ENCODE measurements around the gene SMARCD2.

Gene SMARCD2

DNA sequence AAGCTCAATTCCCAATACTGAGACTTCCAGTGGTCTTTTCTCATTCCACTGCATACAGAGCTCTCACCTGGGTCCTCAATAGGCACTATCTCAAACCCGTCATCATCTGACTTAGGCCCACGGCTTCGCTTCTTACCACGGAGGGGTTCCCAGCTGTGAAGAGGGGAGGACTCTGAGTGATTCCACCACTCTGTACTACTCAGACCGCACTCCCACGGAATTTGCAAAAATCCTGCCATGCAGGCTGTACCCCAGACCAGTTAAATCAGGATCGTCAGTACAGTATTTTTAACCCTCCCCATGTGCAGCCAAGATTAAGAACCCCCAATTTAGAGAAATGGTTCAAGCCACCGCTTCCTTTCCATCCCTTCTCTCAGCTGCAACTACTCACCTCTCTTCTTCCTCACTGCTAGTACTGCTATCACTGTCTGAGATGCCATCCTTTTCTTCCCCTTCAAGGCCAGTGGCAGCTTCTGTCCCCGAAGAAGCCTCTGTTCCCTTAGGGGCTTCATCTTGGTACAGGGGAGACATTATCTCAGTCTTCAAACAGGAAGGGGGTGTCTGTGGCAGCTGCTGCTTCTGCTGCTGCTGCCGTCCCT is 21.4 kb downstream of the SMARCD2 start:
- H3K27me3 ChIP-seq (ENCODE audit: control insufficient read depth, insufficient read depth, low read length), result no peaks in the 10 kb centered on the region
- H3K9ac ChIP-seq (ENCODE audit: low read depth, low read length), result no peak overlapping the region
- no peaks in the 10 kb centered on the region for H3K9me3 ChIP-seq (ENCODE audit: control insufficient read depth, insufficient read depth, low read length)
- H3K27ac ChIP-seq (ENCODE audit: low read depth, low read length), result no peak overlapping the region
- H3K4me1 ChIP-seq (ENCODE audit: control insufficient read depth, insufficient read depth, low read length), result peaks cover 5% of the 10 kb centered on the region; the same call in 1 of the 2 replicates
- no peak overlapping the region for H3K4me3 ChIP-seq (ENCODE audit: low read depth, low read length)
- peaks cover 98% of the 10 kb centered on the region for H3K36me3 ChIP-seq (ENCODE audit: control insufficient read depth, insufficient read depth, low read length)

DNA sequence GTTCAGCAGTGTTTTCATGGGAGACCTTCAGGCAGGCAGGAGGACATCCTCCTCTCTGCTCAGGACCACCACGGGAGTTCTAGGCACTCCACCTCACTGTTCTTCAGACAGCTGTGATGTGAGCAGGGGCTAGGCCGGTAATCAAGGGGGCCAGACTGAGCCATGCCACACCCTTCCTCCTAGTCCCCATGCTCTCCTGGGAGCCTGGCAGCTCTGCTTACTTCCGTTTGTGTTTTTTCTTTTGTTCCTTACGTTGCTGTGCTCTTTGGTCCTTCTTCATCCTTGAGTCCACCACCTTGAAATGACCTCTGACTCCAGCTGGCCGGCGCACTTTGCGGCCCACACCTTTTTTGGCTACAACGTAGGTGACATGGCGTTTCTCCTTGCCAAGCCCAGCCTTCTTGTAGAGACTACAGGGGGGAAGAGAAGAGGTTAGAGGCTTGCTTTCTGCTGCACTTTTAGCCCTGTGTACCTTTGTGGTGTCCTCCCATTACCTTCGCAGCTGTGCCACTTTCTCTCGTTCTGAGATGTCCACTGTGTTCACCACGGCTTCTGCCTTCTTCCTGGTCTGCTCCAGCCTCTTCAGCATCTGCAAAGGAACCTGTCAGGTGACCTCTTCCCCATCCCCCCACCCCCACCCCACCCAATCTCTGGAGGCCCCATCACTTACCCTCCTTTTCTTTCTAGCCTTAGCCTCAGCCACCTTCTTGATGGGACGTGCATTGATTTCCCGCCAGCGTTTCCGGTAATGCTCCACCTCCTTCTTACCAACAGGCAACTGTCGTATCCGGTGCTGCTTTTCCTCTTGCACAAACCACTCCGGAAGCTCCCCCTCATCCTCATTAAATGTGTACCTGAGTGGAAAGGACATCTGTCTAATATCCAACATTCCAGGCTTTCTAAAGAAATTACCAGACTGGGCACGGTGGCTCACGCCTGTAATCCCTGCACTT is 22.6 kb downstream of the SMARCD2 start:
- H3K27me3 ChIP-seq (ENCODE audit: control insufficient read depth, insufficient read depth, low read length), result no peaks in the 10 kb centered on the region
- no peak overlapping the region for H3K9ac ChIP-seq (ENCODE audit: low read depth, low read length)
- H3K36me3 ChIP-seq (ENCODE audit: control insufficient read depth, insufficient read depth, low read length), result peaks cover 98% of the 10 kb centered on the region
- H3K4me3 ChIP-seq (ENCODE audit: low read depth, low read length), result no peak overlapping the region
- no peaks in the 10 kb centered on the region for H3K4me1 ChIP-seq (ENCODE audit: control insufficient read depth, insufficient read depth, low read length)
- no peak overlapping the region for H3K27ac ChIP-seq (ENCODE audit: low read depth, low read length)
- no peaks in the 10 kb centered on the region for H3K9me3 ChIP-seq (ENCODE audit: control insufficient read depth, insufficient read depth, low read length)

DNA sequence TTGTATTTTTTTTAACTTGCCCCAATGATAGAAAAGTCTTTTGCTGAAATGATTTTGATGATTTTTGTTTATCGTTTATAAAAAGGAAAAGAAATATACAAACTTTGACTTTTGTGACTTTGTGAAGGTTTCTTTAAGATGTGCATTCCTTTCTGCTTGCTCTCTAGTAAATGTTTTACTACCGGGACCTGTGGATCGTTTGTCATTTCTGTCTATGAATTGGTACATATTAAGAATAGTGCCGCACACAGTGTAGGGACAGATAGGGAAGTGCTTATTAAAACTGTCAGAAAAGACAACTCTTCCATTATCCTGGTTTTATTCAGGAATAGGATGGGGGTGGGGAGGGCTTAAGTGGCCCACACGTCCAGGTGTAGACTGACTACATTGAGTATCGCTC is 23.4 kb downstream of the SMARCD2 start:
- Histone ChIP-seq H3K36me3 (ENCODE audit: control insufficient read depth, insufficient read depth, low read length) (peaks cover 98% of the 10 kb centered on the region), H3K27ac (ENCODE audit: low read depth, low read length) (no peak overlapping the region), H3K9ac (ENCODE audit: low read depth, low read length) (no peak overlapping the region), H3K4me3 (ENCODE audit: low read depth, low read length) (no peak overlapping the region), H3K27me3 (ENCODE audit: control insufficient read depth, insufficient read depth, low read length) (no peaks in the 10 kb centered on the region), H3K4me1 (ENCODE audit: control insufficient read depth, insufficient read depth, low read length) (no peaks in the 10 kb centered on the region), H3K9me3 (ENCODE audit: control insufficient read depth, insufficient read depth, low read length) (no peaks in the 10 kb centered on the region)

DNA sequence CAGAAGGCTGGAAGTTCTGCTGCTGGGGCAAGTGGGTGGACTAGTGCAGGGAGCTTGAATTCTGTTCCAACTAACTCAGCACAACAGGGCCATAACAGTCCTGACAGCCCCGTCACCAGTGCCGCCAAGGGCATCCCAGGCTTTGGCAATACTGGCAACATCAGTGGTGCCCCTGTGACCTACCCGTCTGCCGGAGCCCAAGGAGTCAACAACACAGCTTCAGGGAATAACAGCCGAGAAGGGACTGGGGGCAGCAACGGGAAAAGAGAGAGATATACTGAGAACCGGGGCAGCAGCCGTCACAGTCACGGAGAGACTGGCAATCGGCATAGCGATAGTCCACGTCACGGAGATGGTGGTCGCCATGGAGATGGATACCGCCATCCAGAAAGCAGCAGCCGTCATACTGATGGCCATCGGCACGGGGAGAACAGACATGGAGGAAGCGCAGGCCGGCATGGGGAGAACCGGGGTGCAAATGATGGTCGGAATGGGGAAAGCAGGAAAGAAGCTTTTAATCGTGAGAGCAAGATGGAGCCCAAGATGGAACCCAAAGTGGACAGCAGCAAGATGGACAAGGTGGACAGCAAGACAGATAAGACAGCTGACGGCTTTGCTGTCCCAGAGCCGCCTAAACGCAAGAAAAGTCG is 24.6 kb downstream of the SMARCD2 start:
- Histone ChIP-seq H3K36me3 (ENCODE audit: control insufficient read depth, insufficient read depth, low read length) (peaks cover 99% of the 10 kb centered on the region), H3K9ac (ENCODE audit: low read depth, low read length) (no peak overlapping the region), H3K9me3 (ENCODE audit: control insufficient read depth, insufficient read depth, low read length) (no peaks in the 10 kb centered on the region), H3K27me3 (ENCODE audit: control insufficient read depth, insufficient read depth, low read length) (no peaks in the 10 kb centered on the region), H3K4me3 (ENCODE audit: low read depth, low read length) (no peak overlapping the region), H3K27ac (ENCODE audit: low read depth, low read length) (no peak overlapping the region), H3K4me1 (ENCODE audit: control insufficient read depth, insufficient read depth, low read length) (no peaks in the 10 kb centered on the region)

DNA sequence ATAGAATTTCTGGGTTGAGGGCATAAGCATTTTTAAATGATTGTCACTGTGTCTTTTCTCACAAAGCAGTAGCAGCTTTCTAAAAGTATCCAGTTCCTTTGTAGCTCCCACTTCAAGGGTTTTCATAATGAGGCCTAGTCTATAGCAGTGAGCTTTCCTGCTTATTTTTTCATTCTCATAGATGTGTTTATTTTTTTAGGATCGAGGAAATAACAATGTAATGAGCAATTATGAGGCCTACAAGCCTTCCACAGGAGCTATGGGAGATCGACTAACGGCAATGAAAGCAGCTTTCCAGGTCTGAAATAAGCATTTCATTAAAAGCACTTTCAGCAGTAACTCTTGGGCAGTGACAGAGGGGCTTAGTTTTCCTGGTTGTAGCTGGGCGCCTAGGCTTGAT is 25.8 kb downstream of the SMARCD2 start:
- no peak overlapping the region for H3K9ac ChIP-seq (ENCODE audit: low read depth, low read length)
- no peaks in the 10 kb centered on the region for H3K9me3 ChIP-seq (ENCODE audit: control insufficient read depth, insufficient read depth, low read length)
- H3K4me1 ChIP-seq (ENCODE audit: control insufficient read depth, insufficient read depth, low read length), result no peaks in the 10 kb centered on the region
- peaks cover 99% of the 10 kb centered on the region for H3K36me3 ChIP-seq (ENCODE audit: control insufficient read depth, insufficient read depth, low read length)
- H3K27me3 ChIP-seq (ENCODE audit: control insufficient read depth, insufficient read depth, low read length), result no peaks in the 10 kb centered on the region
- H3K4me3 ChIP-seq (ENCODE audit: low read depth, low read length), result no peak overlapping the region
- H3K27ac ChIP-seq (ENCODE audit: low read depth, low read length), result no peak overlapping the region

DNA sequence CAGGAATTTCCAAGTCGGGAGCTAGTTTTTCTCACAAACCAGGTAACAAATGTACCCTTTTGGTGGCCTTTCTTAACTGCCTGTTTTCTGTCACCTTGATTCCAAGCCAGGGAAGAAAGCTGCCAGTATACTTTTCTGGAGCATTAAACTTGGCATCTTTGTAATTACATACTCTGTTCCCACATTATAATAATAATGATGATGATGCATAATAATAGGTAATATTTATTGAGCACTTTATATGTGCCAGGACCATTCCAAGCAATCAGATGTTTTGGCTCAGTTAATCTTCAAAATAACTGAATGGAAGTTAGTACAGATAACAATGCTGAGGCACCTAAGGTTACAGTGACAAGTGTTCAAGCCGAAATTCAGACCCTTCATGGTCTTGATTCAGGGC is 26.4 kb downstream of the SMARCD2 start:
- Histone ChIP-seq H3K9ac (ENCODE audit: low read depth, low read length) (no peak overlapping the region), H3K4me3 (ENCODE audit: low read depth, low read length) (no peak overlapping the region), H3K27ac (ENCODE audit: low read depth, low read length) (no peak overlapping the region), H3K4me1 (ENCODE audit: control insufficient read depth, insufficient read depth, low read length) (no peaks in the 10 kb centered on the region), H3K36me3 (ENCODE audit: control insufficient read depth, insufficient read depth, low read length) (peaks cover 99% of the 10 kb centered on the region), H3K27me3 (ENCODE audit: control insufficient read depth, insufficient read depth, low read length) (no peaks in the 10 kb centered on the region), H3K9me3 (ENCODE audit: control insufficient read depth, insufficient read depth, low read length) (no peaks in the 10 kb centered on the region)

DNA sequence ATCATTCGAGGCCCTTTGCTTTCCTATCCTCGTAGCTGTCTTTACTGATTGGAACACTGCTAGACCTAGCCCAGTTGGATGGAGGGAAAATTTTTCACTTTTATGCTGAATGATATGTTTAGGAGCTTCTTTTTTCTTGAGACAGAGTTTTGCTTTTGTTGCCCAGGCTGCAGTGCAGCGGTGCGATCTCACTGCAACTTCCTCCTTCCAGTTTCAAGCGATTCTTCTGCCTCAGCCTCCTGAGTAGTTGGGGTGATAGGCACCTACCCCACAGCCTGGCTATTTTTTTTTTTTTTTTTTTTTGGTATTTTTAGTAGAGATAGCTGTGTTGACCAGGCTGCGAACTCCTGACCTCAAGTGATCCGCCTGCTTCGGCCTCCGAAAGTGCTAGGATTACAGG is 32.5 kb downstream of the SMARCD2 start:
- H3K9ac ChIP-seq (ENCODE audit: low read depth, low read length), result no peak overlapping the region
- no peaks in the 10 kb centered on the region for H3K9me3 ChIP-seq (ENCODE audit: control insufficient read depth, insufficient read depth, low read length)
- no peaks in the 10 kb centered on the region for H3K4me1 ChIP-seq (ENCODE audit: control insufficient read depth, insufficient read depth, low read length)
- H3K27ac ChIP-seq (ENCODE audit: low read depth, low read length), result no peak overlapping the region
- no peak overlapping the region for H3K4me3 ChIP-seq (ENCODE audit: low read depth, low read length)
- no peaks in the 10 kb centered on the region for H3K27me3 ChIP-seq (ENCODE audit: control insufficient read depth, insufficient read depth, low read length)
- H3K36me3 ChIP-seq (ENCODE audit: control insufficient read depth, insufficient read depth, low read length), result peaks cover 99% of the 10 kb centered on the region

DNA sequence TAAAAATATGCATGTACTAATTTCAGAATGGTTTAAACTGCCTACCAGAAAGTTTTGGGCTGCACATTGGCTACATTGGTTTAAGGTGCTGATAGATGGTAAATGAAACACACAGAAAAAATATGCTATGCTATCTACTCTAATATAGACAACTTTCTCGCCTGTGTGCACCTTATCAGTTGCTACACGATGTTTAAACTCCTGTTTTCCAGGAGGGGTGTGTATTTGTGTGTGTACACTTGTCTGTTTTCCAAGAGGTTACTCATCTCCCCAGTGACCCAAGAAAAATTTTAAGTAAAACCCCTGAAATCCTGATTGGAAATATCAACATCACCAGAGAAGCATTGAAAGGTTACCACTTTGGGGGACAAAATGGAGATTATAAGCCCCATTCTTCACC is 36.9 kb downstream of the SMARCD2 start:
- Histone ChIP-seq H3K27ac (ENCODE audit: low read depth, low read length) (no peak overlapping the region), H3K4me1 (ENCODE audit: control insufficient read depth, insufficient read depth, low read length) (no peaks in the 10 kb centered on the region), H3K4me3 (ENCODE audit: low read depth, low read length) (no peak overlapping the region), H3K9ac (ENCODE audit: low read depth, low read length) (no peak overlapping the region), H3K9me3 (ENCODE audit: control insufficient read depth, insufficient read depth, low read length) (no peaks in the 10 kb centered on the region), H3K36me3 (ENCODE audit: control insufficient read depth, insufficient read depth, low read length) (peaks cover 97% of the 10 kb centered on the region), H3K27me3 (ENCODE audit: control insufficient read depth, insufficient read depth, low read length) (no peaks in the 10 kb centered on the region)

DNA sequence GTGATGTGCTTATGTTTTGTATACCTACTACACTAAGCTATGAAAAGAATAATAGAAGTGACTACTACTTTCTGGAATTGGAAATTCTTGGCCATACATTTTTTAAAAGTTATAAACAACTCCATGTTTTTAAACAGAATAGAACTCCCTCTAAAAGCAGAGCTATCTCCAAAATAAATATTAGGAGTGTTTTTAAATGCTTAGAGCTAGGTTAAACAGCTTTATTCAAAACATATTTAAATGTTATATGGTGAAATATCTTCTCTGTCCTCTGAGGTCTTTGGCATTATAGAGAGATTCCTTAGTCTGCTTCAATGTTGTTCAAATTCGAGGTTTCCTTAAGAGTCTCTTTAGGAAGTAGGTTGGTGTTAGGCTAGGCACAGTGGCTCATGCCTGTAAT is 38.2 kb downstream of the SMARCD2 start:
- no peaks in the 10 kb centered on the region for H3K9me3 ChIP-seq (ENCODE audit: control insufficient read depth, insufficient read depth, low read length)
- no peaks in the 10 kb centered on the region for H3K27me3 ChIP-seq (ENCODE audit: control insufficient read depth, insufficient read depth, low read length)
- H3K9ac ChIP-seq (ENCODE audit: low read depth, low read length), result no peak overlapping the region
- H3K4me3 ChIP-seq (ENCODE audit: low read depth, low read length), result no peak overlapping the region
- H3K36me3 ChIP-seq (ENCODE audit: control insufficient read depth, insufficient read depth, low read length), result peaks cover 97% of the 10 kb centered on the region
- no peak overlapping the region for H3K27ac ChIP-seq (ENCODE audit: low read depth, low read length)
- H3K4me1 ChIP-seq (ENCODE audit: control insufficient read depth, insufficient read depth, low read length), result no peaks in the 10 kb centered on the region

DNA sequence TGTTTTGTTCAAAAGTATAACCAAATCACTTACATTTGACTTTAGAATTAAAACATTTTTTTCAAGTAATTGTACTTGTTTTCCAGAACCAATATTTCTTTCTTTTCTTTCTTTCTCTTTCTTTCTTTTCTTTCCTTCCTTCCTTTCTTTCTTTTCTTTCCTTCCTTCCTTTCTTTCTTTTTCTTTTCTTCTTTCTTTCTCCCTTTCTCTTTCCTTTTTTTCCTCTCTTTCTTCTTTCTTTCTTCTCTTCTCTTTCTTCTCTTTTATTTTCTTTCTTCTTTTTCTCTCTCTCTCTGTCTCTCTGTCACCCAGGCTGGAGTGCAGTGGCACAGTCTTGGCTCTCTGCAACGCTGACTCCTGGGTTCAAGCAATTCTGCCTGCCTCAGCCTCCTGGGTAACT is 41.7 kb downstream of the SMARCD2 start:
- no peak overlapping the region for H3K4me3 ChIP-seq (ENCODE audit: low read depth, low read length)
- H3K27ac ChIP-seq (ENCODE audit: low read depth, low read length), result no peak overlapping the region
- no peak overlapping the region for H3K9ac ChIP-seq (ENCODE audit: low read depth, low read length)
- no peaks in the 10 kb centered on the region for H3K27me3 ChIP-seq (ENCODE audit: control insufficient read depth, insufficient read depth, low read length)
- H3K4me1 ChIP-seq (ENCODE audit: control insufficient read depth, insufficient read depth, low read length), result no peaks in the 10 kb centered on the region
- H3K9me3 ChIP-seq (ENCODE audit: control insufficient read depth, insufficient read depth, low read length), result no peaks in the 10 kb centered on the region
- peaks cover 97% of the 10 kb centered on the region for H3K36me3 ChIP-seq (ENCODE audit: control insufficient read depth, insufficient read depth, low read length)

DNA sequence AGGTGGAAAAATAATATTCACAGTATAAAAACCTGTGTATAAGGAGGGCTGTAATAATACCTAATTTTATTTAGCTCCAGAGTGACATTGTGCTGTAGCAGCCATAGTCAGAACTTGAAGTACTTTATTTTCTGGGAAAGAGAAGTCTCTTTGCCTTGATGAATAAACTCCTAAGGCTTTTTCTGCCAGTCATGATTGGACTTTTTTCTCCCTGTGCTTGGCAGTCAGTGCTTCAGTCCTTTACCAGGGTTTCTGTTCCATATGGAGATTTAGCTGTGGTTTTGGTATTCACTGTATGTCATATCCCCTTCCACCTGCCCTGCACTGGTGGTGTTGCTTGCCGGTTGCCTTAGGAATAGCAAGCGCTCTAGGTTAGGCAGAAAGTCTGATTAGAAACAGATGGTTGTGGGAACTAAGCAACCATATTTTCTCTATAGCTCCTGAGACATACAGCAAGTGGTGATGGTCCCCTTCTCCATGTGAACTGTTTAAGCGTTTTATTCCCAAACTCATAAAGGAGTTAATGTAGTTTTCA is 43.8 kb downstream of the SMARCD2 start:
- no peaks in the 10 kb centered on the region for H3K27me3 ChIP-seq (ENCODE audit: control insufficient read depth, insufficient read depth, low read length)
- no peak overlapping the region for H3K9ac ChIP-seq (ENCODE audit: low read depth, low read length)
- H3K4me3 ChIP-seq (ENCODE audit: low read depth, low read length), result no peak overlapping the region
- peaks cover 97% of the 10 kb centered on the region for H3K36me3 ChIP-seq (ENCODE audit: control insufficient read depth, insufficient read depth, low read length)
- no peak overlapping the region for H3K27ac ChIP-seq (ENCODE audit: low read depth, low read length)
- H3K4me1 ChIP-seq (ENCODE audit: control insufficient read depth, insufficient read depth, low read length), result no peaks in the 10 kb centered on the region
- no peaks in the 10 kb centered on the region for H3K9me3 ChIP-seq (ENCODE audit: control insufficient read depth, insufficient read depth, low read length)
